Glomerular visceral epithelial cell (primary cell): ENCODE measurements around the gene AP1M2.
"Not testable (repeated sequence)": the region's sequence is repeated elsewhere in the genome, so short reads cannot be mapped to it uniquely, and the experiment has no call there.

Experiments used
- DNase-seq: peaks from one replicate; pipeline ENCODE4 v3.0.0-alpha.2; 2016; ENCODE audit errors: extremely low spot score

AP1M2 gene

GRCh38 chr19:10565028-10565566 lies 22.0 kb downstream of the AP1M2 start:
- peak; percentile 52 for DNase-seq

- no peak for DNase-seq
These were observed 24.5 kb downstream of the AP1M2 start for GRCh38 chr19:10562609-10563008.

- no peak for DNase-seq
These were observed 27.0 kb downstream of the AP1M2 start for GRCh38 chr19:10560154-10560553.

- no peak for DNase-seq
These were observed 29.4 kb downstream of the AP1M2 start for GRCh38 chr19:10557603-10558197.

GRCh38 chr19:10555610-10555973 lies 31.5 kb downstream of the AP1M2 start:
- no peak for DNase-seq

- DNase-seq = no peak
These were observed 32.1 kb downstream of the AP1M2 start for GRCh38 chr19:10554760-10555609.

- DNase-seq = no peak
These were observed 33.1 kb downstream of the AP1M2 start for GRCh38 chr19:10553943-10554381.

GRCh38 chr19:10553087-10553667 lies 33.9 kb downstream of the AP1M2 start:
- no peak for DNase-seq

- DNase-seq = peak; percentile 27
These were observed 34.5 kb downstream of the AP1M2 start for GRCh38 chr19:10552510-10553053.

- DNase-seq = no peak
These were observed 35.3 kb downstream of the AP1M2 start for GRCh38 chr19:10551698-10552301.

GRCh38 chr19:10551006-10551405 lies 36.1 kb downstream of the AP1M2 start:
- not testable (repeated sequence) for DNase-seq

- no peak for DNase-seq
These were observed 36.8 kb downstream of the AP1M2 start for GRCh38 chr19:10550336-10550735.

GRCh38 chr19:10549733-10550132 lies 37.4 kb downstream of the AP1M2 start:
- DNase-seq = no peak

GRCh38 chr19:10548746-10549276 lies 38.3 kb downstream of the AP1M2 start:
- no peak for DNase-seq

- DNase-seq = no peak
These were observed 40.3 kb downstream of the AP1M2 start for GRCh38 chr19:10546817-10547216.

- no peak for DNase-seq
These were observed 42.3 kb downstream of the AP1M2 start for GRCh38 chr19:10544753-10545251.

- no peak for DNase-seq
These were observed 42.8 kb downstream of the AP1M2 start for GRCh38 chr19:10544242-10544752.

GRCh38 chr19:10543420-10544241 lies 43.5 kb downstream of the AP1M2 start, which contains the start of gene ATG4D:
TSS of gene ATG4D (plus strand) at chr19:10543904. CDS start at chr19:10544091, 187 bp downstream.
- DNase-seq = peak; percentile 75

GRCh38 chr19:10543059-10543419 lies 44.1 kb downstream of the AP1M2 start:
- DNase-seq = no peak

- DNase-seq = not testable (repeated sequence)
These were observed 48.1 kb downstream of the AP1M2 start for GRCh38 chr19:10539016-10539415.
